ENCODE results near the gene ADRM1. TPM values are rescaled to one million over a fixed set of nuclear protein-coding genes. Genes with fewer than 3 reads are reported as not detected.

ADRM1 gene
- total RNA-seq, 1 experiment from 2014 or later = 127 TPM

DNA sequence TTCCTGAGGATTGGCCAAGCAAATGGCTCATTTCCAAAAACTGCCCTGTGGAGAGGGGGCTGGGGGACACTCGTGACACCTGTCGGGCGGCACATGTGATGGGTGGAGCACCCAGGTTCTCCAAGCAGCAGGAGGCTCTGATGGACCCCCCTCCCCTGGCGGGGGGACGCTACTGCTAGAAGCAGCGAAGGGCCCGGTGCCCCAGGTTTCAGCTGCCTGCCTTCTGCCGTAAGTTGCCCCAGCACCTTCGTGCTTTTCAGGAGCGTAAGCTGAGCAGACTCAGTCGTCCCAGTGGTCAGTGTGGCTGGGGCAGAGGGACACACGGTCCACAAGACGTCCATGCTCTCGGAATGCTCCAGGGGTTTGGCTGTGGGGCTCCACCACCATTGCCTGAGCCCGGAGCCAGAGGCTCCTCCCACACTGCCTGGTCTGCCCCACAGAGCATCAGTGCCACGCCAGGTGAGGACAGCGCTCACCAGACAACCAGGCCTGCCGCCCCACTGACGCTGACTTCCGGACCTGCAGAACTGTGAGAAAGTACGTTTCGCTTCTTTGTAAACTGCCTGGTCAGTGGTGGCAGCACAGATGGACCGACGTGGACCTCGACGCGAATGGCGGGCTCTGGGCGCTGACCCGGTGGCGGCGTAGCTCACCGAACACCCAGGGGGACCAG is 4.1 kb upstream of the ADRM1 start:
- ChIA-PET POLR2A (interaction anchor here (1.1 kb wide), 1 partner anchor 87 kb away, joined by 3 read pairs; no protein-coding TSS in a partner anchor), CTCF (interaction anchor here (0.5 to 2.7 kb wide), 5 partner anchors 51 to 84 kb away, joined by 3 to 22 read pairs (median 3); no protein-coding TSS in a partner anchor)
- no peak for DNase-seq (ENCODE audit: unreplicated experiment)
- no TSS peak for BruUV-seq (replicated peaks)
- intact Hi-C loops (cut with micrococcal nuclease) = no loop called here
- H3K4me1 Mint-ChIP-seq (ENCODE audit: insufficient read depth, unreplicated experiment) = peaks cover 5% of the 10 kb centered on the region
- H3K27ac Mint-ChIP-seq (ENCODE audit: low read depth, unreplicated experiment) = no peak overlapping the region
- H3K36me3 Mint-ChIP-seq (ENCODE audit: insufficient read depth, unreplicated experiment) = peaks cover 47% of the 10 kb centered on the region
- TF ChIP-seq, protein P1, sequence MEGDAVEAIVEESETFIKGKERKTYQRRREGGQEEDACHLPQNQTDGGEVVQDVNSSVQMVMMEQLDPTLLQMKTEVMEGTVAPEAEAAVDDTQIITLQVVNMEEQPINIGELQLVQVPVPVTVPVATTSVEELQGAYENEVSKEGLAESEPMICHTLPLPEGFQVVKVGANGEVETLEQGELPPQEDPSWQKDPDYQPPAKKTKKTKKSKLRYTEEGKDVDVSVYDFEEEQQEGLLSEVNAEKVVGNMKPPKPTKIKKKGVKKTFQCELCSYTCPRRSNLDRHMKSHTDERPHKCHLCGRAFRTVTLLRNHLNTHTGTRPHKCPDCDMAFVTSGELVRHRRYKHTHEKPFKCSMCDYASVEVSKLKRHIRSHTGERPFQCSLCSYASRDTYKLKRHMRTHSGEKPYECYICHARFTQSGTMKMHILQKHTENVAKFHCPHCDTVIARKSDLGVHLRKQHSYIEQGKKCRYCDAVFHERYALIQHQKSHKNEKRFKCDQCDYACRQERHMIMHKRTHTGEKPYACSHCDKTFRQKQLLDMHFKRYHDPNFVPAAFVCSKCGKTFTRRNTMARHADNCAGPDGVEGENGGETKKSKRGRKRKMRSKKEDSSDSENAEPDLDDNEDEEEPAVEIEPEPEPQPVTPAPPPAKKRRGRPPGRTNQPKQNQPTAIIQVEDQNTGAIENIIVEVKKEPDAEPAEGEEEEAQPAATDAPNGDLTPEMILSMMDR (IDR thresholded peaks at IDR 0.05; ENCODE audit: unreplicated experiment) = no peak
- no peaks in the 10 kb centered on the region for H3K9me3 Mint-ChIP-seq (ENCODE audit: unreplicated experiment)
- no peak overlapping the region for H3K4me3 Mint-ChIP-seq (ENCODE audit: unreplicated experiment)
- H3K27me3 Mint-ChIP-seq (ENCODE audit: insufficient read depth, unreplicated experiment) = no peaks in the 10 kb centered on the region

DNA sequence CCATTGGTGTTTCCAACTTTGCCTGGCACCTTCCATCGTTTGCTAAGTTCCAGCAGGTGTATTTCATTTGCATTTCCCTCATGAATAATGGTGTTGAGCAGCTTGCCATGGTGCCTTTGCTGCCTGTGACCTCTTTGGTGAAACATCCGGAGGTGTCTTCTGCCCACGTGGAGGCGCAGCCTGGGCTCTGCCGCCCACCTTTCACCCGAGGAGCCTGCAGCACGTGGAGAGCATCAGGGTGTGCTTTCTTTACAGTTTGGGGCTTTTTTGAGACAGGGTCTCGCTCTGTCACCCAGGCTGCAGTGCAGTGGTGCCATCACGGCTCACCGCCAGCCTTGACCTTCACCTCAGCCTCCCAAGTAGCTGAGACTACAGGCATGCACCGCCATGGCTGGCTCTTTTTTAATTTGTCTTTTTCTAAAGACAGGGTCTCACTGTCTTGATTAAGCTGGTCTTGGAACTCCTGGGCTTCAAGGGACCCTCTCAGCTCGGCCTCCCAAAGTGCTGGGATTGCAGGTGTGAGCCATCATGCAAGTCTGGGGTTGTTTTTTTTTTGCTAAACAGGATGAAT is 3.0 kb upstream of the ADRM1 start:
- H3K27me3 Mint-ChIP-seq (ENCODE audit: insufficient read depth, unreplicated experiment) = no peaks in the 10 kb centered on the region
- no peaks in the 10 kb centered on the region for H3K9me3 Mint-ChIP-seq (ENCODE audit: unreplicated experiment)
- H3K27ac Mint-ChIP-seq (ENCODE audit: low read depth, unreplicated experiment) = no peak overlapping the region
- TF ChIP-seq, protein P1 (IDR thresholded peaks at IDR 0.05; ENCODE audit: unreplicated experiment) = no peak
- intact Hi-C loops (cut with micrococcal nuclease) = loop anchor here (5.0 kb wide), 2 partner anchors 68 to 323 kb away; partner anchors contain the start of gene LAMA5
- peaks cover 11% of the 10 kb centered on the region for H3K4me1 Mint-ChIP-seq (ENCODE audit: insufficient read depth, unreplicated experiment)
- ChIA-PET CTCF (interaction anchor here (0.6 to 2.7 kb wide), 5 partner anchors 69 to 508 kb away, joined by 3 to 22 read pairs (median 7); no protein-coding TSS in a partner anchor), POLR2A (interaction anchor here (1.1 to 3.3 kb wide), 2 partner anchors 83 to 86 kb away, joined by 3 to 13 read pairs; no protein-coding TSS in a partner anchor)
- DNase-seq (ENCODE audit: unreplicated experiment) = no peak
- H3K36me3 Mint-ChIP-seq (ENCODE audit: insufficient read depth, unreplicated experiment) = peaks cover 48% of the 10 kb centered on the region
- BruUV-seq (replicated peaks) = no TSS peak
- H3K4me3 Mint-ChIP-seq (ENCODE audit: unreplicated experiment) = no peak overlapping the region

DNA sequence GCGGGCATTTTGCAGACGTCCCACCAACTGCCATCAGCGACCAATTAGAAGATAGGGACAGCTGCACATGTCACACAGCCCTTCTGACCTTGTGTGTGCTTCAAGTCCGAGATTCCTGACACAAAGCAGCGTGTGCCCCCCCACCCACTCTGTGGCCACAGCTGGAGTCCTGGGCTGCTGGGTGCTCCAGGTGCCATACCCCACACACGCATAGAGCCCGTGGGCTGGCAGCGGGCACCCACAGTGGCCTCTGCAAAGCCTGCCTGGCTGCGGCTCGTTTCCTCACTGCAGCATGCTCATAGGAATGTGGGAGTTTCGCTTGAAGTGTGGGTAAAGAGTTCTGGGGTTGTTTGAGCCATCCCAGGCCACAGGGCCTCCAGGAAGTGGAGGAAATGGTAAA is 2.5 kb upstream of the ADRM1 start:
- H3K4me3 Mint-ChIP-seq (ENCODE audit: unreplicated experiment) = no peak overlapping the region
- no peak overlapping the region for H3K27ac Mint-ChIP-seq (ENCODE audit: low read depth, unreplicated experiment)
- BruUV-seq (replicated peaks) = no TSS peak
- POLR2A ChIA-PET = interaction anchor here (1.2 to 4.1 kb wide), 3 partner anchors 58 to 87 kb away, joined by 3 to 63 read pairs (median 13); partner anchors contain the start of gene RPS21
- H3K27me3 Mint-ChIP-seq (ENCODE audit: insufficient read depth, unreplicated experiment) = no peaks in the 10 kb centered on the region
- TF ChIP-seq, protein P1 (IDR thresholded peaks at IDR 0.05; ENCODE audit: unreplicated experiment) = no peak
- CTCF ChIA-PET = interaction anchor here (0.8 to 2.7 kb wide), 12 partner anchors 16 to 508 kb away, joined by 3 to 22 read pairs (median 6); partner anchors contain the start of gene LAMA5
- H3K4me1 Mint-ChIP-seq (ENCODE audit: insufficient read depth, unreplicated experiment) = peaks cover 13% of the 10 kb centered on the region
- no peak for DNase-seq (ENCODE audit: unreplicated experiment)
- intact Hi-C loops (cut with micrococcal nuclease) = loop anchor here (5.0 kb wide), 2 partner anchors 67 to 322 kb away; partner anchors contain the start of gene LAMA5
- no peaks in the 10 kb centered on the region for H3K9me3 Mint-ChIP-seq (ENCODE audit: unreplicated experiment)
- H3K36me3 Mint-ChIP-seq (ENCODE audit: insufficient read depth, unreplicated experiment) = peaks cover 48% of the 10 kb centered on the region

DNA sequence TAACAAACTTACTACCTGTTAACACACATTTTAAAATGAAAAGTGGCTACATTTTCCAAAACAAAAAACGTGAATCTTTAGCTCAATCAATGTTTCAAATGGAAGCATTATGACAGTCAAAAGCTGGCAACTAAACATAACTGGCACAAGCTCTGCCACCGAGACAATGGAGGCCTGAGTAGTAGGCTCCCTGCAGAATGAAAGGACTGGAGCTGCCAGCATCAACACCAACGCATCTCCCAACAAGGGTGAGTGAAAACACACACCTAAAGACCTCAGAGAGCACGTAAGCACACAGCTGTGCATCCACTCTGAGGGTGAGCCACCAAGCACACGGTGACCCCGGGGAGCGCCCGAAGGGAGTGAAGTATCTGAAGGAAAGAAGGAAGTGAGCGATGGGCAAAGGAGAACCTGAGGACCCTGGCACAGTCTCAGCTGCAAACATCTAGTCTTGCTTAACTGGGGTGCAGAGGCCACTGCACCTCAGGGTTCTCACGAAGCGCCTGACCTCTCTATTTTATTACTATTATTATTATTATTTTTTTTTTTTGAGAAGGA is 1.6 kb upstream of the ADRM1 start:
- Mint-ChIP-seq H3K36me3 (ENCODE audit: insufficient read depth, unreplicated experiment) (peaks cover 48% of the 10 kb centered on the region), H3K9me3 (ENCODE audit: unreplicated experiment) (no peaks in the 10 kb centered on the region), H3K4me1 (ENCODE audit: insufficient read depth, unreplicated experiment) (peaks cover 18% of the 10 kb centered on the region), H3K27me3 (ENCODE audit: insufficient read depth, unreplicated experiment) (no peaks in the 10 kb centered on the region), H3K4me3 (ENCODE audit: unreplicated experiment) (peak overlapping the region; percentile 90), H3K27ac (ENCODE audit: low read depth, unreplicated experiment) (no peak overlapping the region)
- ChIA-PET POLR2A (interaction anchor here (0.6 to 4.1 kb wide), 6 partner anchors 36 to 152 kb away, joined by 3 to 63 read pairs (median 4); partner anchors contain the start of gene RPS21), CTCF (interaction anchor here (0.6 to 2.7 kb wide), 27 partner anchors 9 to 964 kb away, joined by 3 to 22 read pairs (median 4); partner anchors contain the start of gene LAMA5)
- TF ChIP-seq, protein P1 (IDR thresholded peaks at IDR 0.05; ENCODE audit: unreplicated experiment) = no peak
- DNase-seq (ENCODE audit: unreplicated experiment) = no peak
- intact Hi-C loops (cut with micrococcal nuclease) = loop anchor here (5.0 kb wide), 2 partner anchors 66 to 321 kb away; partner anchors contain the start of gene LAMA5
- BruUV-seq (replicated peaks) = no TSS peak

All from MCF 10A (cell line).